HG02943 (cell line): ENCODE data around the gene OSBPL1A.

Source experiments
- ATAC-seq: cut with Tn5 transposase; IDR thresholded peaks from one replicate; pipeline ENCODE4 v1.9.1; 2021; ENCODE audit warnings: mild to moderate bottlenecking, low read depth, moderate library complexity; ENCODE audit not compliant: unreplicated experiment

OSBPL1A gene

GRCh38 chr18:24138409-24138788 is 259.2 kb downstream of the OSBPL1A start:
- peak; percentile 34 for ATAC-seq

- ATAC-seq, result no peak
Measured at GRCh38 chr18:24136967-24137373, 260.7 kb downstream of the OSBPL1A start.

GRCh38 chr18:24130494-24130893 is 267.1 kb downstream of the OSBPL1A start:
- ATAC-seq, result no peak

GRCh38 chr18:24128700-24129099 is 268.9 kb downstream of the OSBPL1A start:
- no peak for ATAC-seq

- no peak for ATAC-seq
Measured at GRCh38 chr18:24127735-24128134, 269.9 kb downstream of the OSBPL1A start.

GRCh38 chr18:24126155-24126961 is 271.3 kb downstream of the OSBPL1A start:
- no peak for ATAC-seq

GRCh38 chr18:24121625-24122024 is 276.0 kb downstream of the OSBPL1A start:
- no peak for ATAC-seq

- no peak for ATAC-seq
Measured at GRCh38 chr18:24120676-24121075, 276.9 kb downstream of the OSBPL1A start.

- ATAC-seq, result no peak
Measured at GRCh38 chr18:24118750-24119577, 278.7 kb downstream of the OSBPL1A start.

- ATAC-seq, result no peak
Measured at GRCh38 chr18:24115628-24116027, 282.0 kb downstream of the OSBPL1A start.

- no peak for ATAC-seq
Measured at GRCh38 chr18:24114924-24115549, 282.6 kb downstream of the OSBPL1A start.

GRCh38 chr18:24112874-24113615 is 284.6 kb downstream of the OSBPL1A start:
- ATAC-seq, result no peak

GRCh38 chr18:24112464-24112863 is 285.2 kb downstream of the OSBPL1A start:
- ATAC-seq, result no peak
